Esophagus squamous epithelium (tissue), 4 donors: ENCODE results near the gene SPARC.

Experiments
- POLR2A ChIP-seq, 4 donors: fragments of 450-650 bp; IDR thresholded peaks; one replicate each; pipeline ENCODE4 v1.6.1; 2017; ENCODE audit warnings: antibody characterized with exemption in 4 of 4, mild to moderate bottlenecking in 4 of 4, moderate library complexity in 3 of 4
- TF ChIP-seq, protein P1 (sequence below), 6 experiments: fragments of 450-650 bp in 4 of 6; fragments of 200-600 bp in 2 of 6; sonication (generic) in 2 of 6; IDR thresholded peaks; one replicate each; pipeline ENCODE4 v1.5.1; 2016 to 2019; ENCODE audit warnings: antibody characterized with exemption in 6 of 6, mild to moderate bottlenecking in 4 of 6, moderate library complexity in 4 of 6

DNA sequence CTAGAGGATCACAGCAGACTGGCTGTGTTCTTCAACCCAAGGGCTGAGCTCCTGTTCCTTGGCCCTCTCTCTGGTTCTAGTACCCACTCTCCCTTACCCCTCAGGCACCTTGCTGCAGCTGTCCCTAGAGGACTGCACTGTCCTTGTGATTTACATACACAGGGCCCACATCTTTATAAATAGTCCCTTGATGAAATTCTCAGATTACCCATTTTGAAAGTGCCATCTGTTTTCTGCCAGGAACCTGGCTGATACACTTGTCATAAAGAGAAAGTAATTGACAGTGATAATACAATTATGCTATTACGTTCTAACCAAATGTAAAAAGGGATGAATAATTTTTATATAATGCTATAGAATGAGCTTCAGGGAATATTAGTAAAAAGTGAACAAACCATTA lies 16.5 kb upstream of the SPARC start:
- TF ChIP-seq, protein P1, sequence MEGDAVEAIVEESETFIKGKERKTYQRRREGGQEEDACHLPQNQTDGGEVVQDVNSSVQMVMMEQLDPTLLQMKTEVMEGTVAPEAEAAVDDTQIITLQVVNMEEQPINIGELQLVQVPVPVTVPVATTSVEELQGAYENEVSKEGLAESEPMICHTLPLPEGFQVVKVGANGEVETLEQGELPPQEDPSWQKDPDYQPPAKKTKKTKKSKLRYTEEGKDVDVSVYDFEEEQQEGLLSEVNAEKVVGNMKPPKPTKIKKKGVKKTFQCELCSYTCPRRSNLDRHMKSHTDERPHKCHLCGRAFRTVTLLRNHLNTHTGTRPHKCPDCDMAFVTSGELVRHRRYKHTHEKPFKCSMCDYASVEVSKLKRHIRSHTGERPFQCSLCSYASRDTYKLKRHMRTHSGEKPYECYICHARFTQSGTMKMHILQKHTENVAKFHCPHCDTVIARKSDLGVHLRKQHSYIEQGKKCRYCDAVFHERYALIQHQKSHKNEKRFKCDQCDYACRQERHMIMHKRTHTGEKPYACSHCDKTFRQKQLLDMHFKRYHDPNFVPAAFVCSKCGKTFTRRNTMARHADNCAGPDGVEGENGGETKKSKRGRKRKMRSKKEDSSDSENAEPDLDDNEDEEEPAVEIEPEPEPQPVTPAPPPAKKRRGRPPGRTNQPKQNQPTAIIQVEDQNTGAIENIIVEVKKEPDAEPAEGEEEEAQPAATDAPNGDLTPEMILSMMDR (IDR thresholded peaks at IDR 0.05): no peak
- TF ChIP-seq POLR2A (IDR thresholded peaks at IDR 0.05): no peak
